Peyer's patch (tissue), 4 donors: ENCODE measurements around the gene CSF2RB.

Experiments
- CTCF ChIP-seq, 6 experiments: fragments of 450-650 bp in 4 of 6; fragments of 200-600 bp in 2 of 6; sonication (generic) in 1 of 6; IDR thresholded peaks; one replicate each; pipeline ENCODE4 v1.5.1; 2017 to 2019; ENCODE audit warnings: antibody characterized with exemption in 6 of 6, mild to moderate bottlenecking in 3 of 6, moderate library complexity in 1 of 6
- POLR2A ChIP-seq, 2 donors: fragments of 450-650 bp; IDR thresholded peaks; one replicate each; pipeline ENCODE4 v1.5.1; 2017; ENCODE audit warnings: antibody characterized with exemption in 2 of 2, mild to moderate bottlenecking in 2 of 2, moderate library complexity in 2 of 2

- TF ChIP-seq CTCF (IDR thresholded peaks at IDR 0.05) (no peak), POLR2A (IDR thresholded peaks at IDR 0.05) (no peak)
These were observed 11.9 kb upstream of the CSF2RB start for GRCh38 chr22:36901411-36902142.
